GM19455 (cell line): ENCODE results near the gene RCBTB2.

ENCODE experiments used
- ATAC-seq: cut with Tn5 transposase; IDR thresholded peaks from one replicate; pipeline ENCODE4 v1.9.1; 2021; ENCODE audit not compliant: unreplicated experiment

RCBTB2 gene

DNA sequence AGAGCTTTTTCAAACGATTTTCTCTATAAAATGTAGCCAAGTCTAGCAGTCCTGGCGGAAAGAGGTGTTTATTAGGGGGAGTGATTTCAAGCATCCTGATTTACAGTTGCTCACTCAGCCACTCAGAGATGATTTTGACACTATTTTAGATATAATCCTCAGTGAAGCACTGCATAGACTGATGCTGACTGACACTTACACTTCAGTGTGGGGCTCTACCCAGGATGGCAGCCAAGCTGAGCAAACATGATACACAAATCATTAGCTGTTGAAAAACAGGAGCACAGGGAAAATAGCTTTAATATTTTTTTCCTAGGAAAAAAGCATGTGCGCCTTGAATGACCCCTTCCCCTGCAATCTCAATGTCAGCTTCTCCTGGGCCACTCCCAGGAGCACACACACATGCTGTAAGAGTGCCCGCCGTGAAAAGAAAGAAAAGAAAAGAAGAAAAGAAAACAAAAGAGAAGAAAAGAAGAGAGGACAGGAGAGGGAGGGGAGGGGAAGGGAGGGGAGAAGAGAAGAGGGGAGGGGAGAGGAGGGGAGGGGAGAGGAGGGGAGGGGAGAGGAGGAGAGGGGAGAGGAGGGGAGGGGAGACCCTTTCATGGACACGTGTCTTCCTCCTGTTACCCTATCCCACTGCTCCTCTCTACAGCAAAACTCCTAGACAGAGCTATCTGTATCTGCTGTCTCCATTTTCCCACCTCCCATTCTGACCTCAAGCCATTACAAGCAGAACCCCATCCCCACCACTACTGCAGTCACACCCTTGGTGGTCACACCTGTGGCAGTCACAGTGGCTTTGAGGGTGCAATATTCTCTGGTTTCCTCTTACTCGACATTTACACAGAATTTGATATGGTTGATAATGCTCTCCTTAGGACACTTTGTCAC, 36.4 kb downstream of the RCBTB2 start:
- ATAC-seq: no peak

DNA sequence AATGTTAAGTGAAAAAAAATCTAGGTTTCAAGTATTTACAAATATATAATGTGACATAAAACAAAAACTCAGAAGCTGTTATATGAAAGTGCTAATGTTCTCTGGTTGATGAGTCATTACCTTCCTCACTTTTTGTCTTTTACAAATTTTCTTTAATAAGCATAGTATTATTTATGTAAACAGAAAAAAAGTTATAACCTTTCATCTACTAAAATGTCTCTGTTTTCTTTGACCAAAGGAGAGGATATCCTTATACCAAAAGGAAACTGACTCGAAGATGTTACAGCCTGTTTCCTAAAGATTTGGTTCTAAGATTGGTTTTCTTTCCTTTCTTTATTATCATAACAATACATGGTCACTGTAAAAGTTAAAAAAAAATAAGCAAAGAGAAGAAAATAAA, 38.0 kb downstream of the RCBTB2 start:
- no peak for ATAC-seq

DNA sequence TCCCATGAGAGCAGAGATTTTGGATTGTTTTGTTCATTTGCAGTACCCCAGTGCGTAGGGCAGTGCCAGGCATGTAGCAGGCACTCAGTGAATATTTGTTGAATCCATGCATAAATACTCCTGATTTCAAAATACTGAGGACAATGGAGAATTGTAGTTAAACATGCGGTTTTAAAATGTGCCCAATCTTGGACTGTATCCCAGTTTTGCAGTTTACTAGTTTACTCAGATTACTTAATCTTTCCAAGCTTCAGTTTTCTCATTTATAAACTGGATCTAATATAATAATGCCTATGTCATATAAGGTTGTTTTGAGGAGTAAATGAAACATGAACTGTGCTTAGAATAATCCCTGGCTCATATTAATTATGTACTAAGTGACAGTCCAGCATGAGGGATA, 39.0 kb downstream of the RCBTB2 start:
- no peak for ATAC-seq

DNA sequence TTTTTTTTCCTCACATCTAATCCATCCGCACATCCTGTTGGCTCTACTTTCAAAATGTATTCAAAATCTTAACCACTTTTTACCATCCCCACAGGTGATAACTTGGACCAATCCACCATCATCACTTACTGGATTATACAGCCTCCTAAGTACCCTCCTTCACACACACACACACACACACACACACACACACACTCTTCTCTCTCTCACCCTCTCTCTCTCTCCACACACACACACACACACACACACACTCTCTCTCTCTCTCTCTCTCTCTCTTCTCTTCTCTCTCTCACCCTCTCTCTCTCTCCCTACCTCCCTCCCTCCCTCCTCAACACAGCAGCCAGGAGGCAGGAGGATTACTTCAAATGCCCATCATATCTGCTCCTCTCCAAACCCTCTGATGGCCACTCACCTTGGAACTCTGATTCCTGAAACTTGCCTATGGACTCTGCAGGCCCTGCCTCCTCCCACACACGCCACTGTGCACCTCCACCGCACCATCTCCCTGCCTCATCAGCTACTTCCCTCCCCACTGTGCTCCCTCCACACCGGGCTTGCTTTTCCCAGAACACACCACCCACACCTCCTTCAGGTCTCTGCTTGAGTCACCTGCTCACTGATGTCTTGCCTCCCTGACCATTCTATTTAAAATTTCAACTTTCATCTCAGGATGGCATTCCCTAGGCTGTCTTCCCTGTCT, 39.7 kb downstream of the RCBTB2 start:
- ATAC-seq: no peak

DNA sequence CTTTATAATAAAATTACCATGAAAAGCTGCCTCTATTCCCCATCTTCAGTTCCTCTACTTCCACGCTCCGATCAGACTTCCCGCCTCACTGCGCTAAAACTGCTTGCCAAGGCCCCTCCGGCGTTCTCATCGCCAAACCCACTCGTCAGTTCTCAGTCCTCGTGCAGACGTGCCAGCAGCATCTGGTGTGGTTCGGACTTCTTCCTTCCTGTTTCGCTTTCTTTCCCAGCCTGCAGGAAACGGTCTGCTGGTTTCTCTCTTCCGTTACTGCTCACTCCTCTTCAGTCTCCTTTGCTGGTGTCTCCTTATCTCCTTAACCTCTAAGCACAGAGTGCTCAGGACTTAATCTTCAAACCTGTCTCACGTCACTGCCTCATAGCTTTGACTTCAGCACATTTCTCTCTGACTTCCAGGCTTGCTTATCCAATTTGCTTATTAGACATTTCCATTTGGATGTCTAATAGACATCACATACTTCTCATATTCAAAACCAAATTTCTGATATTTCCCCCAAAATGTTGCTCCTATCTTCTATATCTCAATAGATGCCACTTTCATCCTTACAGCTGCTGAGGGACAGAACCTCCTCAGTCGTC, 40.3 kb downstream of the RCBTB2 start:
- ATAC-seq: peak; percentile 81

DNA sequence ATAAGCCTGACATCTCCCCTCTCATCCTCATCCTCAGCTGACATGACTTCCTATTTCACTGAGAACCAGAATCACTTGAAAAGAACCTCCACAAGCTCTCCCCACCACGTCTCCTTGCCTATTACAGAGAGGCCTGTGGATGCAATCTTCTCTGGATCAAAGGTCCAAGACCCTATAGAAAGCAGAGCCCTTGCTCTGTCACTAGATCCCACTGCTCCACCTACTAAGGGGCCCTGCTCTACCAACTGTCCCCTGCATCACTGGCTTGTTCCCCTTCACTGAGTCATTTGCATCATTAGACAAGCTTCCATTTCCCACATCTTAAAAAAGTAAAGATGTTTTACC, 40.8 kb downstream of the RCBTB2 start:
- ATAC-seq: peak; percentile 51

DNA sequence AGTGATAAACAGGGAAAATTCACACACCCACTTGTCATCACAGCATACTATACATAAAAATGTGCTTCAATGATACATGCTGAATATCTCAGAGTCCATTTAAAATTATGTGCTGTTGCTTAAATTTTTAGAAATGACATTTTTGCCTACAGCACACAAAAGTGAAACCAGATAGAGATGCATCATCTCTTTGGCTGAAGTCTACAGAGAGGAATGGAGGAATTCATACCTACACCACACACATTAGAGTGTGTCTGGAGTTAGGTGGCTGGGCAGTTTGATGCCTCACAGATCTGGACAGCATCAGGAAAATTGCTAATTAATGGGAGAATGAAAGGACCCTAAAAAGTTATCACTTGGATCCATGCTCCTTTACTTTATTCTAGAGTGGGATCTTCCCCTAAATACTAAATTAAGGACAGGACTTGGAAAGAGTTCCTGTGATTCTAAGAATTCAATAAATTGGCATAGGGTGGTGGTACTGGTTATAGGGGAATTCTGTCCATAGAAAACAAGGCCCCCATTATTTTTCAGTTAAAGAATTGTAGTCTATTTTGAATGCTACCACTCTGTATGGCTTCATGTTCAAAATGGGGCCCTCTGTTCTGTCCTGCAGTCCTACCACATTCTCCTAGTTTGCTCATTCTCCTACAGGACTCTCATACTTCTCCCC, 41.3 kb downstream of the RCBTB2 start:
- no peak for ATAC-seq

DNA sequence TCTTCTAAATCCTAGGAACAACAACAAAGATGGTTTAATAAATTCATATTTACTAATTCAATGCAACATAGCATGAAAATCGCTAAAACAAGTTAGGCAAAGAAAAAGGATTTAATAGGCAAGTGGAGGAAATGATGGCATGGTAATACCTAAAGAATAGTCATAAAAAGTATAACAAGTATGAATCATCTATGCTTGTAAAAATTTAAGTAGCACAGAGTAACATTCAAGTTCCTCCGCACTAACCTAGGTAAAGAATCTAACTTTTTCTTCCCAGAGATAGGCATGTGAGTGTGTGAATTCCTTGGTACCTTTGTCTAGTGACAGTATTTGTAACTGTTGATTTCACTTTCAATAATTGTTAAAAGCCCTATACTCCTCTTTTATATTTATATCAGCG, 42.6 kb downstream of the RCBTB2 start:
- ATAC-seq: no peak

DNA sequence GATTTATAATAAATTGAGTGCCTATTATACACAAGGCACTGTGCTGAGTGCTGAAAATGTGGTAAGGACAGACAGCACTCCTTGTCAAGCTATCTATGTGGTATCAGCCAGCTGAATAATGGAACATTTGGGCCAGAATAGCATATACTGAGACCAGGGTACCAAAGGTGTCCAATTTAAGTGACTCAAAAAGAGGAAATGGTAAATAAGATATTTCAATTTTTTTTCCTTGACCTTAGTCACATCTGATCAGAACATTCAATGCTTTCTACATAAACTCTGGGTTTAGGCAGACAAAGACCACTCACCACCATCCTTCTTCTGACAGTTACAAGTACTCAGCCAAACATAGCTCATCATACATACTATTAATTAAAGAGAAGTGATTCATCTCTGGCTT, 43.2 kb downstream of the RCBTB2 start:
- ATAC-seq: no peak

DNA sequence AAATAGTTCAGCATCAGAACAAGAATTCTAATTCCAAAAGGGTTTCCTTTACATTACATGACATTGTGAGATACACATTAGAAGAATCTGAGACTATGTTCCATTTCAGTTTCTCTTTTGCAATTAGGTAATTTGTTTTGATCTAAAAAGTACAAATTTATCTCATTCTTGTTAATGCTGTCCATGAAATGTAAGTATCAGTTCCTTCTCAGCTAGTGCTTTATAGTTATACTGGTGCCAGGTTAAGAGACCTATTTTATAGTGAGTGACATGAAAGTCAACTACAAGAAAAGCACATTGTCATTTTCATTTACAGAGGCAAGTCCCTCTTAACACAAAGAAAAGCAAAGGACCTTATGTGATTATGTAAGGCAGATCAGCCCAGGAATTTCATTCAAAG, 43.9 kb downstream of the RCBTB2 start:
- no peak for ATAC-seq

DNA sequence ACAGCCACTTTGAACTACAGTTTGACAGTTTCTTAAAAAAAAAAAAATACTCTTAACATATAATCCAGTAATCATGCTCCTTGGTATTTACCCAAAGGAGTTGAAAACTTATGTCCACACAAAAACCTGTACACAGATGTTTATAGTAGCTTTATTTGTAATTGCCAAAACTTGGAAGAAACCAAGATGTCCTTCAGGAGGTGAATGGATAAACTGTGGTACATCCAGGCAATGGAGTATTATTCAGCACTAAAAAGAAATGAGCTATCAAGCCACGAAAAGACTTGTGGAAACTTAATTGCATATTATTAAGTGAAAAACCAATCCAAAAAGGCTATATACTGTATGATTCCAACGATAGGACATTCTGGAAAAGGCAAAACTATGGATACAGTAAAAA, 44.9 kb downstream of the RCBTB2 start:
- no peak for ATAC-seq

DNA sequence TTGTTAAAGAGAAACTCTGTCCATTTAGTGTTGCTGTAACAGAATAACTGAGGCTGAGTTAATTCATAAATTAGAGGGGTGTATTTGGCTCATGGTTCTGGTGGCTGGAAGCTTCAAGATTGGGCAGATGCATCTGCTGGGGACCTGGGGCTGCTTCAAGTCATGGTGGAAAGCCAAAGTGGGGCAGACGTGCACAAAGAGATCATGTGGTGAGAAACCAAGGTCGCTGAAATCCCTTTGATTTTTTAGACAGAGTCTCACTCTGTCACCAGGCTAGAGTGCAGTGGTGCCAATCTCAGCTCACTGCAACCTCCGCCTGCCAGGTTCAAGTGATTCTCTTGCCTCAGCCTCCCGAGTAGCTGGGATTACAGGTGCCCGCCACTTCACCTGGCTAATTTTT, 46.0 kb downstream of the RCBTB2 start:
- no peak for ATAC-seq

DNA sequence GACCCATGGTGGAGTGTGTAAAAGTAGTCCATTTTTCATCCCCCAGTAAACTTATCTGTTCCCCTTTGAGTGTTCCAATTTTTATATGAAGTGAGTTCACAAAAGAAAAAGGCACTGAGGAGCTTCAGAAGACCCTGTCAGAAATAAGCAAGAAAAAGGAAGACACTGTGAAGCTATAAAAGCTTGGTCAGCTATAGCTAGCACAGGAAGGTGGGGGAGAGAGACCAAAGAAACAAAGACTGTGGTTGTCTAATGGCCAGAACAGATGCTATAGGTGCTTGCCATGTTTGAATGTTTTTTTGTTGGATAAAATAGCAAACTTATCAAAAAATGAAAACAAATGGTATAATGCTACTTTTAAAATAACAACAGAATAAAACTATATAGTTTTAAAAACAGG, 46.5 kb downstream of the RCBTB2 start:
- no peak for ATAC-seq

DNA sequence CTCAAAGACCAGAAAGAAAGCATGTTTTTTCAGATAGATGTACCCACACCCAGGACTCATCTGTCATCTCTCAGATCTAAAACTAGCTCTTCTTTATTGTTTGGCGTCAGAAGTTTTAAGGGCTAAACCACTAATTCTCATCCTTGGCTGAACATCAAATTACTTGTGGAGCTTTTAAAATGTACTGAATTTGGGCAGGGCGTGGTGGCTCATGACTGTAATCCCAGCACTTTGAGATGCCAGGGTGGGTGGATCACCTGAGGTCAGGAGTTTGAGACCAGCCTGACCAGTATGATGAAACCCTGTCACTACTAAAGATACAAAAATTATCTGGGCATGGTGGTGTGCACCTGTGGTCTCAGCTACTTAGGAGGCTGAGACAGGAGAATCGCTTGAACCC, 47.4 kb downstream of the RCBTB2 start:
- no peak for ATAC-seq

DNA sequence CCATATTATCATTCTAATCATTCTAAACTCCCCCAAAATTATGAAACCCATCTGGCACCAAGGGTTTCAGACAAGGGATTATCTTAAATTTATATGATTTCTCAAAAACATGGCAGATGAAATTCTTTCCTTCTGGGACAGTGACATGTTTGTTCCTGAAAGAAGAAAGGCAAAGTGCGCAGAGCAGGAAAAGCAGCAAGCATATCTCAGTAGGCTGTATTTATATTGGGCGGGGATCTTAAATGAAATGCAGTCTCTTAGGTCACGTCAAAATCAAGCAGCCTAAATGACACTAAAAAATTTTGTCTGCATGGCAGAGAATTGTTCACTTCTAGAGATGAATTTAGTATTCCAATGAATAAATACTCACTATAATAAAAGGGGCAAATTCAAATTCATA, 49.3 kb downstream of the RCBTB2 start:
- no peak for ATAC-seq

DNA sequence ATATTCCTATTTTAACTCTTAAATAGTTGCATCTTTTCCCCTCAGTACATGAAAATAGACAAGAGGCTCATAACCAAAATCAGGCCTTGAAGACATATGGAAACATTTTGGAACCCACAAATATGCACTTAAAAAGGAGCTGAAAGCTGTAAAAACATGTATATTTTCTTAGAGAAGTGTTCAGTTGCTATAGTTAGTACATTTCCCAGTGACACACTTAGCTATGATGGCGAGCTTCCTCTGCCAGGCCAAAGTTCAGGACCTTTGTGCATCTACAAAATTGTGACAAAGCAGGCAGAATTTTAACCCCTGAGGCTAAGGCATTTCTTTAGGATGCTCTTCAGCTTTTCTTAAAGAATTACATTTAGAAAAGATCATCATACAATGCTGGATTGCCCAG, 54.5 kb downstream of the RCBTB2 start:
- no peak for ATAC-seq

DNA sequence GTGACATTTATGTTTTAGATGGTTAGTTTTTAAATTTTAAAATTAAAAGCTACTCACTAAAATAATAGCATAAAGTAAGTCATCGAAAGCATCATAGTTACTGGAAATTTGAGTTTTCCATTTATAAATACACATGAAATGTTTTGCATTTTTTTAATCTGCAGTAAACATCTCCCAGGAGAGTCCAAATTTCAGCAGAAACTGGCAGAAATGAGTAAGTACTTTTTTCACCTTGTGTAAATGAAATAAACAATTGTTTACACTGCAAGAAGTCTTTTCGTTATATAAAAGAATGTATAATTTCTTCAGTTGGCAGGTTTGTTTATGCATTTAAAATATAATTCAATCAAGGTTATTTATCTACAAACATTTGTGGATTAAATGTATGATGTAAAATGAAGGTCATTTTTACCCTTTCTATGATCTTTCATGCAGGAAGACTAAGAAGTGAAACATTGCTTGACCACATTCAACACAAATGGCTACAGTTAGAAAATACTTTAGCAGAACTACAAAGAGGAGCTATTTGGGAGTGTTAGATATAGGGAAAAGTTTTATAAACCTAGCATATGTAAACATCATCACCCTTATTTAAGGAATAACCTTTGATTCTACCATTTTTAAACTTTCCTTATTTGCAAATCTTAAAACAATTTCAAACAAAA, 55.6 kb downstream of the RCBTB2 start:
- ATAC-seq: peak; percentile 62

DNA sequence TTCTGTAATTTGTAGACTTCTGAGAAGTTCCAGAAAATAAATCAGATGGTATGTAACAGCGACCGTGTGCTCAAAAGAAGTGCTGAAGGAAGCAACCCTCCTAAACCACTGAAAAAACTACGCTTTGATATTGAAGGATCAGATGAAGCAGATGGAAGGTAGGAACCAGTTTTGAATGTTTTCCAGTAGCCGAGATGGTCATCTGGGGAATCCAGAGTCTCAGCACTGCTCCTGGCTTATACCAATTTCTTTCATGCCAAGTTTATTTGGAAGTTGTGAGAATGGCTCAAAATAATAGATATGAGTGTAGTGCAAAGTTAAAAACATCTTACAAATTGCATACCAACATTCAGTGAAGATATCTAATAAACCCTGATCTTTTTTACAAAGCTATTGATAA, 56.2 kb downstream of the RCBTB2 start:
- ATAC-seq: no peak

DNA sequence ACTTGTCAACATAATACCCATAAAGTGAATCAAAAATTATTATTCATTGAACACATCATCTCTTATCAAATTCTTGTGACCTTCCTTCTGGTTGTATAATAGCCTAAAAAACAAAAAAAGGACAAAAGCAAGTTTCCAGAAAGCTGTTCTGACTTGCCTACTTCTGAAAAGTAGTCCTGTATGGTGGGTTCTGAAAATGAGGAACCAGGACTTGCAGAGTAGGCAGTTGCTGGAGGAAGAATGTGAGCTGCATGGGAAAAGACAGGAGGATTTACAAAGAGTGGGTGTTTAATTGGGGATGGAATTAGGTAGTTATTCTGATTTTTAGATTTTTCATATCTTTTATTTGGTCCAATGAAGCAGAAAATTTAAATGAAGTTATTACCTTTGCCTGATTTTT, 56.7 kb downstream of the RCBTB2 start:
- ATAC-seq: no peak

DNA sequence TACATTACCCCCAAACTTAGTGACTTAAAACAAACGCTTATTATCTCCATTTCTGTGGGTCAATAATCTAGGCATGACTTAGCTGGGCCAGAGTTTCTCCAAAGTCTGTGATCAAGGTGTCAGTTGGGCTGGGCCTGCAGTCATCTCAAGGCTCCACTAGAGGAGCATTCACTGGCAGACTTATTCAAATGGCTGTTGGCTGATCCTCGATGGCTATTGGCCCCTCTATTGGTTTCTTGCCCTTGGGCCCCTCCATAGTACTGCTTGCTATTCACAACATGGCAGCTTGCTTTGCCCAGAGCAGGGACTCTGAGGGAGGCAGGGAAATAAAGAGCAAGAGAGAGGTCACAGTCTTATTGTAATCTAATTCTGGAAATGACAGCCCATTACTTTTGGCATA, 57.6 kb downstream of the RCBTB2 start:
- ATAC-seq: no peak

DNA sequence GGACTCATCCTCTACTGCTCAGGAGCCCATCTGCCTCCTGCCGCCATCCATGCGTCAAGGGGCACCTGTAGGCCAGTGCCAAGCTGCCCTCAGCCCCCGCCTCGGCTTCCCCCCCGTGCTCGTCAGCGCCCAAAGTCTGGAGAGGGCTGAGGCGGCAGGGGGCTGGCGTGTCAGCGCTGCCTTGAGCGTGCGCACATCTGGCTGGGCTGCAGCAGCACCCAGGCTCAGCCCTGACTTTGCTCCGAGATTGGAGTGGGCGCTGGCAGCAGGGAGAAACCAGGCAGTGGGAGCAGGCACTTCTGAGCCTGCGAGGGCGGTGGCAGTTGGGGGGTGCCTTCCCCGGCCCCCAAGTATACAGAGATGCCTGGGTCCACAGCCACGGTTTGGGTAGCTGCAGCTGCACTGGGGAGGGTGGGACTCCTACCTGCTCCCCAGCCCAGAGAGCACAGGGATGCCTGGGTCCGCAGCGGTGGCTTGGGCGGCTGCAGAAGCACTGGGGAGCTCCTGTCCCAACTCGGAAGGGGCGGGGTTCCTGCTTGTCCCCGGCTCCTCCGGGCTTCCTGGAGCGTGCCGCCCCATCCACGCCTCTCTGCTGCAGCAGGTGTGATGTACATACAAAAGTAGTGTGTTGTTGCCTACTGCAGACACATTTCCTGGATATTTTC, 75.2 kb downstream of the RCBTB2 start:
- no peak for ATAC-seq
